HG03342 (cell line): ENCODE results near the gene NDUFB4.
"Not testable (repeated sequence)": the region's sequence is repeated elsewhere in the genome, so short reads cannot be mapped to it uniquely, and the experiment has no call there.

Source experiments
- ATAC-seq: cut with Tn5 transposase; IDR thresholded peaks from one replicate; pipeline ENCODE4 v1.9.1; 2021; ENCODE audit warnings: mild to moderate bottlenecking, moderate library complexity; ENCODE audit not compliant: unreplicated experiment

The NDUFB4 gene

DNA sequence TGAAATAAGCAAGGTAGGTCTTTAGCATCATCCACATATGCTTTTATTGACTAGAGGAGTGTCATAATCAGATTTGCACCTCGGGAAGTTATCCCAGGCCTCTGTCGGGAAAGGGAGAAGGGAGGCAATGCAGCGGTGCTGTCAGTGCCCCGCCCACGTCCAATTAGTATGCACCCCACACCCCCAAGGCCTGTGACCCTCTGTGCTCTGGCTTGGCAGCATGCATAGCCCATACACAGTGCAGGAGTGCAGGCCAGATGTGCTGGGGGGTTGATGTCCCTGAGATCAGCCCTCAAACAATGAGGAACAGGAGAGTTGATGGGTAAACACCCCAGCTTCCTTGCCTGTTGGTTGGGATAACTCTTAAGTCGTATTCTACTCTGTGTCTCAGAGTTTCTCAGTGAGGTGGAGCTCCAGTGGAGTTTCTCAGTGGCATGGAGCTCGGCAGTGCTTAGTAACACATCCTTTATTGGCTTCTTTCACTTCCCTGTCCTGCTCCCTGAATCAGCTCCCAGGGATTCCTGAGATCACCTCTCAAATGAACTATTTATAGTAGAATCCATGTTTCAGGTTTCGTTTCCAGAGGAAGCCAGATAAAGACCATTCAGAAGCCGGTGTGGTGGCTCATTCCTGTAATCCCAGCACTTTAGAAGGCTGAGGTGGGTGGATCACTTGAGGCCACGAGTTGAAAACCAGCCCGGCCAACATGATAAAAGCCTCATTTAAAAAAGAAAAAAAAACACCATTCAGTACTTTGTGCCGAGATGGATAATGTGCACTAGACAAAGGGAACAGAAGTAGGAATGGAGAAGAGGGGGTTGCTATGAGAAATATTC lies 26.7 kb upstream of the NDUFB4 start:
- no peak for ATAC-seq

DNA sequence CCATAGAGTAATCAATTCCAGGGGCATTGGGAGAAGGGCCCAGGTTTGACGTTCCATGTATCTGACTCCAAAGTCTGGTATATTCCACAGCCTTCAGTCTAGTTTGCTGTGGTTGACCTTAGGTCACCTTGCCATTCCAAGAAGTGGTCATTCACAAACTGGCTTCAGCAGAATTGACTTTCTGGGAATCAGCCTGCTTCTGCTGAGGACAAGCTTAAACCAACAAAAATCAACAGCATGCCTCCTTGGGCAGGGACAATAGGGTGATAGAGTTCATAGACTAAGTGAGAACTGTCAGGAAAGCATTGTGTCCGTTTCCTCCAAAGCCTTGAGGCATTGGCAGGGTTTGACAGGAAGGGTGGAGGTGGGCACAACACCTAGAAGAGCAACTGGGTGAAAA lies 24.1 kb upstream of the NDUFB4 start:
- ATAC-seq = no peak

DNA sequence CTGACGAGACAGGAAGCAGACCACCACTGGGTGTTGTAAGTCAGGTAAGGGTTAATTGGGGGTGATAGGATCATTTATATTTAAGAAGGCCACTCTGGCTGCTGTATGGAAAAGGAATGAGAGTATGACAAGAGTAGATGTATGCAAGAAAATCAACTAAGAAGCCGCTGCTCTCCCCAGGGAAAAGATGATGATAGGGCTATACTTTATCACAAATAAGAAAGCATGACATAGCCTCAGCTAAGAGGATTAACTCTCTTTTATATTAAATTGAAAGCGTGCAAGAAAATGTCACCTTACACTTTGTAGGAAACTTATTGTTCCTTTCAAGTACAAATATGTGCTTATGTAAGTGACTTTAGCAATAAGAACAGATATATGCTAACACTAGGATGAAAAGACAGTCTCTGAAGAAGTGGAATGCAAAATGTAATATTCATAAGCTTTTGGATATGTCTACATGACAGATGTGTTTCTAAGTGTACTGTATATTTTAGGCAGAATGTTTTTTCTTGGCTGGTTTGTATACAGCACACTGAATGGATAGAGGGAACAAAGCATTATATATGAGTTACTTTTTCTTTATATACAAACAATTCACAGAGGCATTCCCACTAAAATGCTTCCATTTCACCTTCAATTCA lies 8.7 kb upstream of the NDUFB4 start:
- no peak for ATAC-seq

DNA sequence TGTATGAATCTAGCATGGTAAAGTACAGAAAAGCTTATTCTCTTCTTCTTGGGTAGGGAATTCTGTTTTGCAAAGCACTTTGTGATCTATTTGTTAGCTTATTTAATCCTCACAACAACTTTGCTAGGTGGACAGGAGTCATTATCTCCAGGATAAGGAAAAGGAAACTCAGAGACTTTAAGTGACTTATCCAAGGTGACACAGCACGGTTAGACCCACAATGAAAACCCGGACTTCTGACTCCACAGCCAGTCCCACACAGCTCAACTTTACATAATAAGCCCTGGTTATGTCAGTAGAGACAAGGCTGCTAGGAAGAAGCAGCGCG lies 384 bp upstream of the NDUFB4 start:
- no peak for ATAC-seq

DNA sequence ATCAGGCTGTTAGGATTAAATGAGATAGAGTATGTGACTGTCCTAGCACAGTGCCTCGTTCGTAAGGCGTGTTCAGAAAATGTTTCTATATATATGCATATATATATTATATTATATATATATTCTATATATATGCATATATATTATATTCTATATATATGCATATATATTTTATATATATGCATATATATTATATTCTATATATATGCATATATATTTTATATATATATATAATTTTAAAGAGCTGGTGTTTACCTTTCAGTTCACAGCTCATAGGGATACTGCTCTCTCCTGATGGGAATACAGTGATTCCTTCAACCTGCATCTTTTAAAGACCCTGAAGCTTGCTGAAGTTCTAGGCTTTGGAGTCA lies 702 bp downstream of the NDUFB4 start:
- ATAC-seq = no peak

DNA sequence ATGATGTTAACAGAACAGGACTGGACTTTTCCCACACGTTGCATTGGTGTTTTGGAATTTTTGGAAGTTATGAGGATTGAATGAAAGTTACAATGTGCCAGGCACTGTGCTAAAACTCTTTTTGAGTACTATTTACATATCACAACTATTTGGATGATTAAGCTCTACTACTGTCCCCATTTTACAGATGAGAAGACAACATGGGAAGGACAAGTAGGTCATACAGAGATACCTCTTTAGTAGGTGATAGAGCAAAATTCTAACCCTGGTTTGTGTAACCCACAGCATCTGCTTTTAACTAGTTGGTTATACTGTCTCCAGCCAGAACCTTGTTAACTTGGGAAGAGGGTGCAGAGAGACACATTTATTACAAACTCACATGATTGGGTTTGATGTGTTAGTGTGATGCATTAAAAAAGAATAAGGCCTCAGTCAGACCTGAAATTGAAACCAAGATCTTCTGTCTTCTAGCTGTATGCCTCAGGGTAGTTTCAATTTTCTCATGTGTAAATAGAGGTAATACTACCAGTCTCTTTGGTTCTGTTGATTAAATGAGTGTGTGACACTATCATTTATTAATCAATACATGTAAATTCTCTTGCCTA lies 1.4 kb downstream of the NDUFB4 start:
- ATAC-seq = peak; percentile 31

DNA sequence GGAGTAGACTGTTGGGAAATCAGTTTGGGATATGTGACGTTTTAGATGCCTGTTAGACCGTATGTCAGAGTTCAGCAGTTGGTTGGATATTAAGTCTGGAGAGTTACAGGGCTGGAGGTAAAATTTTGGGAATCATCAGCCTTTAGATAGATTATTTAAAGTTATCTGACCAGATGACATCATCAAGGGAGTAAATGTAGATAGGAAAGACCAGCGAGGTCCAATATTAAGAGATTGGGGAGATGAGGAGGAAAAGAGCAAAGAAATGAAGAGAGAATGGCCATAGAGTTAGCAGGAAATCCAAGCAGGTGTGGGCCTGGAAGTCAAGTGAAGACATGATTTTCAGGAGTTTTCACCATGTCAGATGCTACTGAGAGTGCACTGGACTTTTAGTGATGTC lies 3.1 kb downstream of the NDUFB4 start:
- ATAC-seq = no peak

DNA sequence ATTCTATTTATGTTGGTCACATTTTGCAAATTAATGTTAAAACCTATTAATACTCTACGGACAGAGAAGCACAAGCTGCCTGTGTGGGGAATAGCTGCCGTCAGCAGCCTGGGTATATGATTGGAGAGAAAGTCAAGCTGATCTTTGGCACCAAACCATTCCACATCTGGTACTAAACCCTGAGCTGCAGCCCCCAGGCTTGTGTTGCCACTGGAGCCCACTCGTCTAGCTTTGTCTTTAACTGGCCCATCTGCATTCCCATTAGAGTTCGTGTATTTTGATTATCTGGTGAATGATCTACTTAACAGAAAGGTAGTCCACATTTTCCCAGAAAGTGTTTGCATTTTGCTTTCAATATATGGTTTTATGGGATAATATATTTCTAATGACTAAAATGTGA lies 5.4 kb downstream of the NDUFB4 start:
- no peak for ATAC-seq

DNA sequence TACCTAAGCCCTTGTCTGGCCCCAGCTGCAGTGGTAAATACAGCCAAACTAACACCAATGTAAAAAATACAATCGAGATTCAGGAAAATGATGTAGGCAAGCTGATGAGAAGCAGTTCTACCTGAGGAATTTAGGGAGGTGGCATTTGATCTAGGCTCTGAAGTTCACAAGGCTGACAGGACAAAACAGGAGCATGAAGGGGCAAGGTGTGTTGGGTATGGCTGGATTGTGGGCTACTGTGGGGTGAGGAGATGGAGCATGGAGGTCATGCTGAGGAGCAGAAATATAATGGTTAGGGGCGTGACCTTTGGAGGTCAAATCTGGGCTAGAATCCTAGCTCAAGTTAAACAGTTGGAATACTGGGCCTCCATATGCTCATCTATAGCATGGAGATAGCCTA lies 6.5 kb downstream of the NDUFB4 start:
- no peak for ATAC-seq

DNA sequence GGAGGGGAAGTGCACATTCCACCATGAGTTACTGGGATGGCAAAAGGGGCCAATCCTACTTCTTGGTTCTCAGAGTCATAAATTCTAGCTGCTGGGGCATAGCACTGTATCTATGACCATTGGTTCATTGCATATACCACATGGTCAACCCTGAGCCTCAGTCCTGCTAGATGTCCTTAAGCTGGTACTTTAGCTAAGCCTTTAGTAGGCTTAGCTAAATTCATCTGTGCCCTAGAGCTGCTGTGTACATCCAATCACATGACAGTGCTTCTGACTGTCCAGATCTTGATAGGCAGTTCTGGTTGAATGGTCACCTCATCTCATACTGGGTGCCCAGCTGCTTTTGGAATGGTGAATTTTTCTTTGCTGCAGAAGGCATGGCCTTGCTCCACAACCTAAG lies 8.2 kb downstream of the NDUFB4 start:
- no peak for ATAC-seq

DNA sequence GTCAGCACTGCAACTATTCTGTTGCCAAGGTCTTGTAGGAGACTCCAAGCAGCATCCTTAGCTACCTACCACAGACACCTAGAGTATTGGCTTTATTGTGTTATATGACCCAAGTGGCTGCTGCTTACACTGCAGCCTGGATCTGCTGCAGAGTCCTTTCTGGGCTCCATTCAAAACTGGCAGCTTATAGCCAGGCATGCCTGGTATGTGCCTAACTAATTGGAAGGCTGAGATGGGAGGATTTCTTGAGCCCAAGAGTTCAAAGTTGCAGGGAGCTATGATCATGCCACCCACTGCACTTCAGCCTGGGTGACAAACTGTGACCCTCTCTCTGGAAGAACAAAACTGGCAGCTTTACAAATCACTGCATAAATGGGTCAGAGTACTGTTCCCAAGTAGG lies 8.6 kb downstream of the NDUFB4 start:
- no peak for ATAC-seq

DNA sequence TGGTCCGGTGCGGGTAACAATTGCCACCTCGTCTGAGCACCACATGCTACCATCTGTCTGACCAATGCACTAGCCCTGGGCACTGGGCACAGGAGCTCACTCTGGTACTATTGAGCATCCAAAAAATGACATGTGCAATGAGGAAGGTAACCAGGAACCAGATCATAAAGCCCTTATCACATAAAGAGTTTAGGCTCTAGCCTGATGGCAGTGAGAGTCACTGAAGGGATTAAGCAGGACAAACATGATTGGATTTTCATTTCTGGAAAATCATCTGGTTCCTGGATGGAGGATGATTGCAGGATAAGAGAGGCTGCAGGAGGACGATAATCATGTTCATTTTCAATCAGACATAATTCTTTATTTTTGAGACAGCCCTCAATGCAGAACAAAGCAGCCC lies 12.4 kb downstream of the NDUFB4 start:
- ATAC-seq = no peak

DNA sequence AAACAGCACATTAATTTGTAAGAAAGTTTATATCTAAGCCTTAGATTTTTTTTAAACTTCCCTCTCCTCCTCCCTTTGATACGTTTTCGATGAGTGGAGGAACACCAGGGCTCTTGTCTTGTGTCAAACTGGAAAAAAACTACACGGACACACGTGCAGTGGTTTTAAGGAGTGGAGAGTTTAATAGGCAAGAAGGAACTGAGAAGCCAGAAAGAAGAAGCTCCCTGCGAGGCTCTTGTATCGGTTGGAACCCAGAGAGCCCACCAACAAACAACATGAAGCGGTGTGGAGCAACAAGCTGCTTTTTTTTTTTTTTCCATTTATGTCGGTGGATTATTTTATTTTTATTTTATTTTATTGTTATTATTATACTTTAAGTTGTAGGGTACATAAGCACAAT lies 18.6 kb downstream of the NDUFB4 start:
- no peak for ATAC-seq

DNA sequence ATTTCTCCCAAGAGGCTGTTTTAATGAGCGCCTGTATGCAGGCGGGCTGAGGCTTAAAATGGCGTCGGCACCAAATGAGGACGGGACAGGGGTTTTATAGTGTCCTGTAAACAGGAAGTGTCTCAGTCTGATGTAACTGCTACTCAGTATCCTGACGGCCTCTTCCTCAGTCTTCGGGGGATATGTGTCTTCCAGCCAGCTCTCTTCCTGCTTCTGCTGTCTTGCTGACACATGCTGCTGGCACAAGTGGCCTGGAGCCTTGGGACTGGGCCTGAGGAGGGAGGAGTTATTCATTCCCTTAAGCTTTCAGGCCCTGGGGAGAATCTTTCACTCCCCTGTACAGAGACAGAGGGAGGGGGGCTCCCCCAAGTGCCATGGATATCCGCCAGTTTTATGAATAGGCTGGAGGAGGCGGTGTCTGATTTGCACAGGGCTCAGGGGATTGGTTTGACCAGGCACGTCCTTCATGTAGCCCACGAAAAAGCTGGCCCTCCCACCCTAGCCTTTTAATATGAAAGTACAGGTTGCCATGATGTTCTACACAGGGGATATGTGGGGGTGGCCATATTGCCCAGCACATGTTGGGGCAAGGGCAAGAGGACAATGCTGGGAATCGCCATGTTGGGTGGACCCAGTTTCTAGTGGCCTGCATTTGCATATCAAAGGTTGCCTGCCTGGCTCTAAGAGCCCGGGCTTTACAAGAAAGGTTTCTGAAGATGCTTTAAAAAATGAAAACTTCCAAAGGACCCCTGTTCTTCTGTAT lies 19.9 kb downstream of the NDUFB4 start:
- no peak for ATAC-seq

DNA sequence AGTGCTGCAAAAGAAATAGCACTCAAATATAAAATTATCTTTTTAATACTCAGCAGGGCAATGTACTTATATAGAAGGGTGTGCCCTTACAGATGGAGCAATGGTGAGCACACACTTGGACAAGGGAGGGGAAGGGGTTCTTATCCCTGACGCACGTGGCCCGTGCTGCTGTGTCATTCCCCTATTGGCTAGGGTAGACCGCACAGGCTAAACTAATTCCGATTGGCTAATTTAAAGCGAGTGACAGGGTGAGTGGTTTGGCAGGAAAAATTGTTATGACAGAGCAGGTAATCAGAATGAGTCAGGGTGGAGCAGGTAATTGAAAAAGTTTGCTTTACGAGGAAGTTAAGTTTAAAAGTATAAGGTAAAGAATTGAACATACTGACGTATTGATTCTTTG lies 20.6 kb downstream of the NDUFB4 start:
- not testable (repeated sequence) for ATAC-seq

DNA sequence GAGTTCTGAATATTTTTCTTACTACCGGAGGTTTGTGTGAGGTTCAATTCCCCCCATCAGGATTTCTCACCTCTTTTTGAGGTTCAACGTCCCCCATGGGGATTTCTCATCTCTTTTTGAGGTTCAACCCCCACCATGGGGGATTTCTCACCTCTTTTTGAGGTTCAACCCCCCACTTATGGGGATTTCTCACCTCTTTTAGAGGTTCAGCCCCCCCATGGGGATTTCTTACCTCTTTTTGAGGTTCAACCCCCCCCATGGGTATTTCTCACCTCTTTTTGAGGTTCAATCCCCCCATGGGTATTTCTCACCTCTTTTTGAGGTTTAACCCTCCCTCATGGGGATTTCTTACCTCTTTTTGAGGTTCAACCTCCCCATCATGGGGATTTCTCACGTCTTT lies 26.3 kb downstream of the NDUFB4 start:
- ATAC-seq = no peak

DNA sequence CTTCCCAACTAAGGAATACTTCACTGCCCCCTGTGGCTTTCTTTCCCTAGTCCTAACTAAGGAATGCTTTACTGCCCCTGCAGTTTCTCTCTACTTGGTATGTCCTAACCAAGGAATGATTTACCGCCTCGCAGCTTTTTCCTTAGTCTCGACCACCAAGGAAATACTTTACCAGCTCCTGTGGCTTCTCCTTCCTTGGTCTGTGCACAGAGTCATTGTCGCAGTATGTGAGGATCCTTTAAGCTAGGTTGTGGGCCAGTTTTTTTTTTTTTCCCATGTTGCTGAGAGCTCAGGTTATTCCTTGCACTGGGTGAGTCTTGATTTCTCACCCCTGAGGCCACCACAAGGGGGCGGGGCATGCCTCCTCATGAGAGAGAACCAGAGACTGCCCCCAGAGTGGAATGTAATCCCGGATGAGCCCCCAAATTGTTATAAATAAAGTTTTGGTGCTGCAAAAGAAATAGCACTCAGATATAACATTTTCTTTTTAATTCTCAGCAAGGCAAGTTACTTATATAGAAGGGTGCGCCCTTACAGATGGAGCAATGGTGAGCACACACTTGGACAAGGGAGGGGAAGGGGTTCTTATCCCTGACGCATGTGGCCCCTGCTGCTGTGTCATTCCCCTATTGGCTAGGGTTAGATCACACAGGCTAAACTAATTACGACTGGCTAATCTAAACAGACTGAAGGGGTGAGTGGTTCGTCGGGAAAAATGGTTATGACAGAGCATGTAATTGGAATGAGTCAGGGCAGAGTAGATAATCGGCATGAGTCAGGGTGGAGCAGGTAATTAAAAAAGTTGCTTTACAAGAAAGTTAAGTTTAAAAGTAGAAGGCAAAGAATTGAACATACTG lies 27.0 kb downstream of the NDUFB4 start:
- no peak for ATAC-seq

DNA sequence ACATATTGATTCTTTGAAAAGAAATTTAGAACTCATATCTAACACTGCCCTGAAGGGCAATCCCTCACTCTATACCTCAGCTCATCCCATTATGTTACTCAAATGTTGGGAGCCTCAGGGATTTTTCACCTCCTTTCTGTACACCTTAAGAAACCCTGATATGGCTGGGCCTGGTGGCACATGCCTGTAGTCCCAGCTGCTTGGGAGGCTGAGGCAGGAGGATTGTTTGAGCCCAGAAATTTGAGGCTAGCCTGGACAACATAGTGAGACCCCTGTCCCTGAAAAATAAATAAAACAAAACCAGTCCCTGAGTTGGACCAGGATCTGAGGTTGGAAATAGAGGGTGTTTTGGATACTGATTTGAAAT lies 27.6 kb downstream of the NDUFB4 start:
- ATAC-seq = no peak

DNA sequence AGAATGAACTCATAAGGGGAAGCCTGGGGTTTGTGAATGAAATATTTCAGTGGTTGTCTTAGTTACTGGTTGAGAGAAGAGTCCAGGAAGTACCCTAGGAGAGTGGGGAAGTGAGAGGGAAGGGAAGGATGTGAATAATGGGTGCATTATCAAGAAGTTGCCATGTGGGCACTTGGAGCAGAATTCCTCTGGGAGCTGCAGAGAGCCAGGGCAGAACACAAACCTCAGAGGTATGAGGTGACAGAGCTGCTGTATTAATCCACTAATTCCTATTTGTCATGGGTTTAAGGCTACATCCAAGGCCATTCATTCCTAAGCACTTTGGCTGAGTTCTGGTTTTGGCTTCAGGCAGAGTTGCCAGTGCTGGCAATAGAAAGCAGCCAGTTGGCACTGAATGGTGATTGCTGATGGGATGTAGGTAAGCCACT lies 29.0 kb downstream of the NDUFB4 start:
- no peak for ATAC-seq

DNA sequence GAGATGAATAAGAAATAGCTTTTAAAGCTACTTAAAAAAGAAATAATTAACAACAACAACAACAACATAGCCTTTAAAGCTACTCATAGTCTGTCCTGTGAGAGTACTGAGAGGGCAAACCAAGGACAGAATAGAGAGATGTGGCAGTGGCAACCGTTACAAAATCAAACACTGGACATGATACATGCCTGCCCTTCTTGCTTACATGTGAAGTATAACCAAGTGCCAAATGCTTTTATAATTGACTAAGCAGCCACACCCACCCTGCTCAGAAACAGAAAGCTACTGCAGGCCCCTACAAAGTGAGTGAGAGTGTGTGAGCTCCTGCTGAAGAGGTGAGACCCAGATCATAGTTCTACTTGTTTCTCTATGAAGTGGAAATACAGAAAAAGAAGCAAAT lies 38.4 kb downstream of the NDUFB4 start:
- ATAC-seq = no peak
